ENCODE data around the gene PBOV1.

PBOV1 gene

GRCh38 chr6:138218449-138218848 lies at the start of gene PBOV1:
Gene PBOV1, minus strand, starts transcription at chr6:138218491. Its CDS starts 96 bp downstream, at chr6:138218395.
- DNase-seq (ENCODE audit: low spot score): no peak

- DNase-seq (ENCODE audit: low spot score): no peak
Observed at GRCh38 chr6:138266095-138266494, 47.8 kb upstream of the PBOV1 start.

- DNase-seq (ENCODE audit: low spot score): no peak
Observed at GRCh38 chr6:138264372-138264880, 46.1 kb upstream of the PBOV1 start.

GRCh38 chr6:138263963-138264362 lies 45.7 kb upstream of the PBOV1 start:
- DNase-seq (ENCODE audit: low spot score): no peak

GRCh38 chr6:138261116-138261780 lies 43.0 kb upstream of the PBOV1 start:
- no peak for DNase-seq (ENCODE audit: low spot score)

GRCh38 chr6:138258991-138259390 lies 40.7 kb upstream of the PBOV1 start:
- no peak for DNase-seq (ENCODE audit: low spot score)

GRCh38 chr6:138258197-138258596 lies 39.9 kb upstream of the PBOV1 start:
- DNase-seq (ENCODE audit: low spot score): no peak

- no peak for DNase-seq (ENCODE audit: low spot score)
Observed at GRCh38 chr6:138257638-138258040, 39.3 kb upstream of the PBOV1 start.

GRCh38 chr6:138255443-138255842 lies 37.2 kb upstream of the PBOV1 start:
- DNase-seq (ENCODE audit: low spot score): no peak

GRCh38 chr6:138253731-138254130 lies 35.4 kb upstream of the PBOV1 start:
- no peak for DNase-seq (ENCODE audit: low spot score)

GRCh38 chr6:138250513-138251247 lies 32.4 kb upstream of the PBOV1 start:
- DNase-seq (ENCODE audit: low spot score): no peak

GRCh38 chr6:138250053-138250452 lies 31.8 kb upstream of the PBOV1 start:
- no peak for DNase-seq (ENCODE audit: low spot score)

- no peak for DNase-seq (ENCODE audit: low spot score)
Observed at GRCh38 chr6:138248878-138249277, 30.6 kb upstream of the PBOV1 start.

- no peak for DNase-seq (ENCODE audit: low spot score)
Observed at GRCh38 chr6:138248011-138248410, 29.7 kb upstream of the PBOV1 start.

GRCh38 chr6:138246650-138247440 lies 28.6 kb upstream of the PBOV1 start:
- DNase-seq (ENCODE audit: low spot score): no peak

GRCh38 chr6:138245751-138246150 lies 27.5 kb upstream of the PBOV1 start:
- DNase-seq (ENCODE audit: low spot score): no peak

- DNase-seq (ENCODE audit: low spot score): no peak
Observed at GRCh38 chr6:138242987-138243592, 24.8 kb upstream of the PBOV1 start.

GRCh38 chr6:138241934-138242333 lies 23.6 kb upstream of the PBOV1 start:
- DNase-seq (ENCODE audit: low spot score): no peak

GRCh38 chr6:138241381-138241780 lies 23.1 kb upstream of the PBOV1 start:
- DNase-seq (ENCODE audit: low spot score): no peak

GRCh38 chr6:138240476-138241245 lies 22.4 kb upstream of the PBOV1 start:
- DNase-seq (ENCODE audit: low spot score): no peak

- no peak for DNase-seq (ENCODE audit: low spot score)
Observed at GRCh38 chr6:138239774-138240173, 21.5 kb upstream of the PBOV1 start.
